Urinary bladder (tissue), 4 donors: ENCODE results near the gene CABLES1. TPM values are rescaled to one million over a fixed set of nuclear protein-coding genes. Genes with fewer than 3 reads are reported as not detected.

ENCODE experiments used
- DNase-seq: peaks from one replicate; pipeline ENCODE4 v3.0.0-alpha.2; 2015; ENCODE audit errors: extremely low spot score
- H3K27ac ChIP-seq: one replicate; pipeline ENCODE4 v1.5.1; 2013; ENCODE audit warnings: low read depth, mild to moderate bottlenecking, moderate library complexity
- H3K36me3 ChIP-seq: one replicate; pipeline ENCODE4 v1.6.1; 2013; ENCODE audit warnings: mild to moderate bottlenecking, moderate library complexity; ENCODE audit not compliant: insufficient read depth
- H3K4me1 ChIP-seq: one replicate; pipeline ENCODE4 v1.6.1; 2013; ENCODE audit warnings: mild to moderate bottlenecking, moderate library complexity; ENCODE audit not compliant: insufficient read depth
- H3K4me3 ChIP-seq: one replicate; pipeline ENCODE4 v1.5.1; 2013; ENCODE audit warnings: low read depth, low read length
- WGBS: extraction: QIAGEN DNeasy Blood & Tissue Kit; methylation state at CpG from one replicate; pipeline ENCODE4 v1.1.7; 2013; 5-methylcytosine and 5-hydroxymethylcytosine counted together
- polyA plus RNA-seq: library from polyadenylated mRNA; stranded (reverse); fragments of 200-250 nt; gene quantifications from one replicate; pipeline ENCODE4 v1.2.3, GENCODE V29; 2013
- total RNA-seq: library from RNA; depleted of rRNA; stranded (reverse); fragments of >200 nt; gene quantifications from one replicate; pipeline ENCODE4 v1.2.3, GENCODE V29; 2014
- donor health status: healthy with polysubstance abuse.
- donor health status: healthy.

CABLES1 gene
- total and polyA plus RNA-seq, 2 donors, result 4.5 to 14.6 TPM

GRCh38 chr18:23141104-23141999 lies 6.1 kb downstream of the CABLES1 start:
- no peak overlapping the region for H3K27ac ChIP-seq
- no peak for DNase-seq
- H3K36me3 ChIP-seq, result no peaks in the 10 kb centered on the region
- no peaks in the 10 kb centered on the region for H3K4me1 ChIP-seq
- WGBS, result 62% methylated on average over 12 of the region's 12 CpGs
- H3K4me3 ChIP-seq, result no peak overlapping the region

GRCh38 chr18:23142251-23142929 lies 7.1 kb downstream of the CABLES1 start:
- Histone ChIP-seq H3K36me3 (no peaks in the 10 kb centered on the region), H3K27ac (no peak overlapping the region), H3K4me3 (no peak overlapping the region), H3K4me1 (no peaks in the 10 kb centered on the region)
- 72% methylated on average over 6 of the region's 6 CpGs for WGBS
- DNase-seq, result no peak

- H3K27ac ChIP-seq, result no peak overlapping the region
- H3K4me3 ChIP-seq, result no peak overlapping the region
- WGBS, result 60% methylated on average over 10 of the region's 10 CpGs
- H3K4me1 ChIP-seq, result no peaks in the 10 kb centered on the region
- no peak for DNase-seq
- H3K36me3 ChIP-seq, result no peaks in the 10 kb centered on the region
Observed at GRCh38 chr18:23143016-23143814, 7.9 kb downstream of the CABLES1 start.

- H3K36me3 ChIP-seq, result no peaks in the 10 kb centered on the region
- WGBS, result 68% methylated on average over 9 of the region's 9 CpGs
- H3K4me1 ChIP-seq, result no peaks in the 10 kb centered on the region
- H3K4me3 ChIP-seq, result no peak overlapping the region
- no peak for DNase-seq
- H3K27ac ChIP-seq, result no peak overlapping the region
Observed at GRCh38 chr18:23143815-23144261, 8.6 kb downstream of the CABLES1 start.

- 95% methylated on average over 7 of the region's 7 CpGs for WGBS
- no peak for DNase-seq
- H3K4me1 ChIP-seq, result no peaks in the 10 kb centered on the region
- no peak overlapping the region for H3K4me3 ChIP-seq
- H3K36me3 ChIP-seq, result no peaks in the 10 kb centered on the region
- no peak overlapping the region for H3K27ac ChIP-seq
Observed at GRCh38 chr18:23144640-23145039, 9.4 kb downstream of the CABLES1 start.

- 75% methylated on average over 5 of the region's 5 CpGs for WGBS
Observed at GRCh38 chr18:23145621-23146020, 10.3 kb downstream of the CABLES1 start.

GRCh38 chr18:23146861-23147469 lies 11.7 kb downstream of the CABLES1 start:
- WGBS, result 87% methylated on average over 11 of the region's 11 CpGs
- no peak overlapping the region for H3K27ac ChIP-seq
- no peaks in the 10 kb centered on the region for H3K36me3 ChIP-seq
- no peaks in the 10 kb centered on the region for H3K4me1 ChIP-seq
- DNase-seq, result no peak
- H3K4me3 ChIP-seq, result no peak overlapping the region

More at GRCh38 chr18:23145621-23146020, 10.3 kb downstream of the CABLES1 start:
- H3K36me3 ChIP-seq, result no peaks in the 10 kb centered on the region
- H3K4me1 ChIP-seq, result no peaks in the 10 kb centered on the region
- no peak for DNase-seq
- no peak overlapping the region for H3K4me3 ChIP-seq
- H3K27ac ChIP-seq, result no peak overlapping the region

GRCh38 chr18:23148382-23148781 lies 13.1 kb downstream of the CABLES1 start:
- H3K36me3 ChIP-seq, result no peaks in the 10 kb centered on the region
- 96% methylated on average over 5 of the region's 5 CpGs for WGBS
- no peak overlapping the region for H3K27ac ChIP-seq
- DNase-seq, result no peak
- no peaks in the 10 kb centered on the region for H3K4me1 ChIP-seq
- H3K4me3 ChIP-seq, result no peak overlapping the region

GRCh38 chr18:23149570-23149969 lies 14.3 kb downstream of the CABLES1 start:
- 94% methylated on average over 10 of the region's 10 CpGs for WGBS
- Histone ChIP-seq H3K4me1 (no peaks in the 10 kb centered on the region), H3K27ac (no peak overlapping the region), H3K36me3 (no peaks in the 10 kb centered on the region), H3K4me3 (no peak overlapping the region)
- DNase-seq, result no peak

GRCh38 chr18:23151414-23152099 lies 16.3 kb downstream of the CABLES1 start:
- 95% methylated on average over 11 of the region's 11 CpGs for WGBS
- Histone ChIP-seq H3K4me1 (no peaks in the 10 kb centered on the region), H3K36me3 (no peaks in the 10 kb centered on the region), H3K4me3 (no peak overlapping the region), H3K27ac (no peak overlapping the region)
- no peak for DNase-seq

GRCh38 chr18:23154030-23154429 lies 18.7 kb downstream of the CABLES1 start:
- no peak overlapping the region for H3K4me3 ChIP-seq
- DNase-seq, result no peak
- H3K4me1 ChIP-seq, result no peaks in the 10 kb centered on the region
- H3K27ac ChIP-seq, result no peak overlapping the region
- H3K36me3 ChIP-seq, result no peaks in the 10 kb centered on the region
- 63% methylated on average over 6 of the region's 6 CpGs for WGBS

GRCh38 chr18:23154823-23155500 lies 19.7 kb downstream of the CABLES1 start:
- no peak for DNase-seq
- Histone ChIP-seq H3K36me3 (no peaks in the 10 kb centered on the region), H3K27ac (no peak overlapping the region), H3K4me1 (no peaks in the 10 kb centered on the region), H3K4me3 (no peak overlapping the region)
- WGBS, result 91% methylated on average over 5 of the region's 5 CpGs
